ENCODE measurements around the gene BMP10. TPM values are rescaled to one million over a fixed set of nuclear protein-coding genes. Genes with fewer than 3 reads are reported as not detected.

Gene BMP10
- total RNA-seq, 2 experiments from 2014 or later = not detected

DNA sequence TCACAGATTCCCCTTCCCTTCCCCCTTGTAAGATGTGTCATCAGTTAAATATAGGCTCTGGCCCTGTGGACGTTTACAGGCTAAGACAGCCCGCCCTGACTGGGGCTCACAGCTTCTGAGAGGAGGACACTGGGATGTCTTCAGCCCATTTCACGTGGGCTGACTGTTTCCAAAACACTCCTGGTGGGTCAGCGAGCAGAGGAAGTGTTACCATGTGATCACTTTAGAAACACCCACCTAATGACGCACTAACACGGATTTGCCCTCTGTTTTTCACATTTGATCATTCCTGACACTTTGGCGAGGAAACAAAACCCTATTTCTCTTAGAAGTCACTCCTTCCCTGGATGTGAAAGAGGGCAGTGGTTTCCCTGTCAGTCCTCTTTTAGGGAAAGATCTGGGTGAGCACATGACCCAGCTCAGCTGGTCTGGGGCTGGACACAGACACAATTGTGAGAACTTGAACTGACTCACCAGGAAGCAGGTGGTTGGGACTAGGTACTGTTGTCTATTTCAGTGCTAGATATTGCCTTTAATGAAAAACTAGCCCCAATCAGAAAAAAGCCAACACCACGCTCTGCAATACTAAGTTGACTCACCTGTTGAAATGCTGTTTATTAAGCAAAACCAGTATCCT, 38.8 kb downstream of the BMP10 start:
- ChIA-PET CTCF (ENCODE audit: unreplicated experiment) (no interaction called here), POLR2A (interaction anchor here (1.1 kb wide), 1 partner anchor 99 kb away, joined by 3 read pairs; no protein-coding TSS in a partner anchor)
- TF ChIP-seq EZH2phosphoT487 (IDR thresholded peaks at IDR 0.05; ENCODE audit: borderline replicate concordance, low read depth, low read length) = no peak
- TF ChIP-seq, protein P1, sequence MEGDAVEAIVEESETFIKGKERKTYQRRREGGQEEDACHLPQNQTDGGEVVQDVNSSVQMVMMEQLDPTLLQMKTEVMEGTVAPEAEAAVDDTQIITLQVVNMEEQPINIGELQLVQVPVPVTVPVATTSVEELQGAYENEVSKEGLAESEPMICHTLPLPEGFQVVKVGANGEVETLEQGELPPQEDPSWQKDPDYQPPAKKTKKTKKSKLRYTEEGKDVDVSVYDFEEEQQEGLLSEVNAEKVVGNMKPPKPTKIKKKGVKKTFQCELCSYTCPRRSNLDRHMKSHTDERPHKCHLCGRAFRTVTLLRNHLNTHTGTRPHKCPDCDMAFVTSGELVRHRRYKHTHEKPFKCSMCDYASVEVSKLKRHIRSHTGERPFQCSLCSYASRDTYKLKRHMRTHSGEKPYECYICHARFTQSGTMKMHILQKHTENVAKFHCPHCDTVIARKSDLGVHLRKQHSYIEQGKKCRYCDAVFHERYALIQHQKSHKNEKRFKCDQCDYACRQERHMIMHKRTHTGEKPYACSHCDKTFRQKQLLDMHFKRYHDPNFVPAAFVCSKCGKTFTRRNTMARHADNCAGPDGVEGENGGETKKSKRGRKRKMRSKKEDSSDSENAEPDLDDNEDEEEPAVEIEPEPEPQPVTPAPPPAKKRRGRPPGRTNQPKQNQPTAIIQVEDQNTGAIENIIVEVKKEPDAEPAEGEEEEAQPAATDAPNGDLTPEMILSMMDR (conservative IDR thresholded peaks at IDR 0.05; ENCODE audit: low read length) = no peak
- peak overlapping the region; percentile 11 for H3K4me3 ChIP-seq (ENCODE audit: low read depth, low read length, poor library complexity, severe bottlenecking)
- no TSS peak for BruUV-seq (replicated peaks)
- peak overlapping the region; percentile 47 for H3K4me2 ChIP-seq (ENCODE audit: low read length)
- H2AFZ ChIP-seq (ENCODE audit: low read length) = peak overlapping the region; percentile 90
- intact Hi-C loops (cut with micrococcal nuclease; ENCODE audit: unreplicated experiment) = no loop called here
- no peaks in the 10 kb centered on the region for H3K9me3 ChIP-seq (ENCODE audit: low read length)
- no peak overlapping the region for H3K27ac ChIP-seq (ENCODE audit: low read depth, low read length, poor library complexity, severe bottlenecking)
- peak; percentile 46 for DNase-seq (ENCODE audit: low spot score)
- no peaks in the 10 kb centered on the region for H4K20me1 ChIP-seq (ENCODE audit: insufficient read depth, low read length)
- no peaks in the 10 kb centered on the region for H3K79me2 ChIP-seq (ENCODE audit: insufficient read depth, low read depth, low read length)
- peaks cover 66% of the 10 kb centered on the region for H3K4me1 ChIP-seq (ENCODE audit: insufficient read depth, low read length, poor library complexity, severe bottlenecking)
- no peaks in the 10 kb centered on the region for H3K9me2 ChIP-seq (ENCODE audit: insufficient read depth, low read length)
- no peaks in the 10 kb centered on the region for H3K36me3 ChIP-seq (ENCODE audit: insufficient read depth, low read length)

DNA sequence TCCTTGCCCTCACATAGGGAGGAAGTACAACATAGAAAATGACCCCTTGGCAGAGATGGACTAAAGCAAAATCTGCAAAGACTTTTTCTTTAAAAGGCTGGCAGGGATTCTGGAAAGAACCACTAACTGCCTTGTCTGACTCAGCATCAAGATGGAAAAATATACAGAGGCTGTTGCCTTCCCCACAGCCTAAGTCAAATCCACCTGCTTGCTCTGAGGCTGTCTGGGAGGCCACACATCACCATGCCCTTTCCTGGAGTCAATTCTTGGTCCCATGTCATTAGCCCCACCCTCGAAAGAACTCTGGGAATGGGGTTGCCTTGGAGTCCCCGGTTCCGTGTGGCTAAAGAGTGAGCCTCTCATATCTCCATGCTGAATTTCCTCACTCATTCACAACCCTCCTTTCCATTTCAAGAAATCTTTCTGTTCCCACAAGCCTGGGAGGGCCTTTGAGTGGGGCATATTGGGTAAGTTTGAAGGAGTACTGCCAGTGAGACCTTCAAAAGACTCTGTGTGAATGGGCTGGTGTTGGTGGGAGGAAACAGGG, 39.4 kb downstream of the BMP10 start:
- no peak overlapping the region for H3K4me3 ChIP-seq (ENCODE audit: low read depth, low read length, poor library complexity, severe bottlenecking)
- BruUV-seq (replicated peaks) = no TSS peak
- intact Hi-C loops (cut with micrococcal nuclease; ENCODE audit: unreplicated experiment) = no loop called here
- H3K4me2 ChIP-seq (ENCODE audit: low read length) = peak overlapping the region; percentile 47
- POLR2A ChIA-PET = no interaction called here
- TF ChIP-seq EZH2phosphoT487 (IDR thresholded peaks at IDR 0.05; ENCODE audit: borderline replicate concordance, low read depth, low read length) = no peak
- TF ChIP-seq, protein P1 (conservative IDR thresholded peaks at IDR 0.05; ENCODE audit: low read length) = no peak
- CTCF ChIA-PET (ENCODE audit: unreplicated experiment) = no interaction called here
- H3K9me3 ChIP-seq (ENCODE audit: low read length) = no peaks in the 10 kb centered on the region
- no peaks in the 10 kb centered on the region for H3K79me2 ChIP-seq (ENCODE audit: insufficient read depth, low read depth, low read length)
- H2AFZ ChIP-seq (ENCODE audit: low read length) = peak overlapping the region; percentile 90
- H3K27ac ChIP-seq (ENCODE audit: low read depth, low read length, poor library complexity, severe bottlenecking) = no peak overlapping the region
- peaks cover 60% of the 10 kb centered on the region for H3K4me1 ChIP-seq (ENCODE audit: insufficient read depth, low read length, poor library complexity, severe bottlenecking)
- H3K9me2 ChIP-seq (ENCODE audit: insufficient read depth, low read length) = no peaks in the 10 kb centered on the region
- H4K20me1 ChIP-seq (ENCODE audit: insufficient read depth, low read length) = no peaks in the 10 kb centered on the region
- peaks cover 2% of the 10 kb centered on the region for H3K36me3 ChIP-seq (ENCODE audit: insufficient read depth, low read length)
- no peak for DNase-seq (ENCODE audit: low spot score)

DNA sequence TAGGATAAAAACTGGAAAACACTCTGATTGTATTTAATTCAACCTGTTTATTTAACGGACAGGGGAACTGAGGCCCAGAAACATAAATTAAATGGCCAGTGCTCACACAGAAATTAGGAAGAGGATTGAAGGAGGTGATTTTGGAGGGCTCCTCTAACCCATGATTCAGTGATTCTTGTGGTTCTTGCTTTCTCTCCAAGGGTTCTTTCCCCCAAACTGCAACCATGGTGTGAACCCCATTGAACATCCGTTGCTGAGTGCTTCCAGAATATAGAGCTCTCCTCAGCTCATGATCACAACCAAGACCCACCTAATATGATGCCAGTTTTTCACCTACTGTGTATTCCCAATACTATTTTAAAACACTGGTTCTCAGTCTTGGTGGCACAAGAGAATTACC, 41.4 kb downstream of the BMP10 start:
- Histone ChIP-seq H4K20me1 (ENCODE audit: insufficient read depth, low read length) (no peaks in the 10 kb centered on the region), H3K4me2 (ENCODE audit: low read length) (peak overlapping the region; percentile 44; the same call in 1 of the 2 replicates), H3K36me3 (ENCODE audit: insufficient read depth, low read length) (peaks cover 16% of the 10 kb centered on the region), H3K4me3 (ENCODE audit: low read depth, low read length, poor library complexity, severe bottlenecking) (no peak overlapping the region), H2AFZ (ENCODE audit: low read length) (no peak overlapping the region), H3K9me3 (ENCODE audit: low read length) (no peaks in the 10 kb centered on the region), H3K27ac (ENCODE audit: low read depth, low read length, poor library complexity, severe bottlenecking) (no peak overlapping the region), H3K79me2 (ENCODE audit: insufficient read depth, low read depth, low read length) (no peaks in the 10 kb centered on the region), H3K9me2 (ENCODE audit: insufficient read depth, low read length) (no peaks in the 10 kb centered on the region), H3K4me1 (ENCODE audit: insufficient read depth, low read length, poor library complexity, severe bottlenecking) (peaks cover 42% of the 10 kb centered on the region)
- TF ChIP-seq, protein P1 (conservative IDR thresholded peaks at IDR 0.05; ENCODE audit: low read length) = no peak
- no peak for TF ChIP-seq EZH2phosphoT487 (IDR thresholded peaks at IDR 0.05; ENCODE audit: borderline replicate concordance, low read depth, low read length)
- BruUV-seq (replicated peaks) = no TSS peak
- CTCF ChIA-PET (ENCODE audit: unreplicated experiment) = no interaction called here
- POLR2A ChIA-PET = interaction anchor here (0.6 to 1.6 kb wide), 9 partner anchors 15 to 841 kb away, joined by 3 to 8 read pairs (median 4); partner anchors contain the start of gene FBXO48
- DNase-seq (ENCODE audit: low spot score) = no peak
- intact Hi-C loops (cut with micrococcal nuclease; ENCODE audit: unreplicated experiment) = no loop called here

Measured in OCI-LY7 (cell line).